Measurements from ENCODE around the gene PRSS23. TPM values are rescaled to one million over a fixed set of nuclear protein-coding genes. Genes with fewer than 3 reads are reported as not detected.

Gene PRSS23
- total RNA-seq, 1 donor from 2014 or later, result 38.5 TPM

- H3K4me3 ChIP-seq (ENCODE audit: low read depth, low read length), result no peak overlapping the region
- TF ChIP-seq CTCF (IDR thresholded peaks at IDR 0.05; ENCODE audit: insufficient read depth, low read length, poor library complexity, severe bottlenecking), result no peak
- no peak for DNase-seq (ENCODE audit: low read depth)
- H3K36me3 ChIP-seq (ENCODE audit: control insufficient read depth, insufficient read depth, low read length), result no peaks in the 10 kb centered on the region
- H3K27me3 ChIP-seq (ENCODE audit: control insufficient read depth, insufficient read depth, low read length), result no peaks in the 10 kb centered on the region
These were observed 14.8 kb upstream of the PRSS23 start for GRCh38 chr11:86785576-86785975.

DNA sequence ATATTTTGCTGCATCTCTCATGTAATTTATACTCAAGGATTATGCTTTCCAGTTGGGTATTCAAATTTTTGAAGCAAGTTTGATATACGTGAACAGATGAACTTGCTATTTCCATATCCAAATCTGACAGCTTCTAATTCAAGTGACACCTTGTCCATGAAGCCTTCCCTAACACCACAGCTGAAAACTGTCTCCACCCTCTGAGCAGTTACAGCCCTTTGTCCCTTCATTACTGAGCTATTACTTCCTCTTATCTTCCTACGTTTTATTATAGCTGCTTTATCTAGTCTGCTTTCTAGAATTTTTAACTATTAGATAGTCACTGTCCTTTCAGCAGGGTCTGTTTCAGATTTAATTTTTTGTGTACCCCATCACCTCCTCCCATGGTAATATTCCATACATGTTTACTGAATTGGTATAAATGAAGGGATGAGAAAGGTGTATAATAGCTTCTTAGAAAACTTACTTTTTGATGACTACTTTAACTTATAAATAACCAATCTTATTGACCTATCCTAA is 13.3 kb upstream of the PRSS23 start:
- Histone ChIP-seq H3K27me3 (ENCODE audit: control insufficient read depth, insufficient read depth, low read length) (no peaks in the 10 kb centered on the region), H3K4me3 (ENCODE audit: low read depth, low read length) (no peak overlapping the region), H3K36me3 (ENCODE audit: control insufficient read depth, insufficient read depth, low read length) (no peaks in the 10 kb centered on the region)
- no peak for TF ChIP-seq CTCF (IDR thresholded peaks at IDR 0.05; ENCODE audit: insufficient read depth, low read length, poor library complexity, severe bottlenecking)
- DNase-seq (ENCODE audit: low read depth), result no peak

DNA sequence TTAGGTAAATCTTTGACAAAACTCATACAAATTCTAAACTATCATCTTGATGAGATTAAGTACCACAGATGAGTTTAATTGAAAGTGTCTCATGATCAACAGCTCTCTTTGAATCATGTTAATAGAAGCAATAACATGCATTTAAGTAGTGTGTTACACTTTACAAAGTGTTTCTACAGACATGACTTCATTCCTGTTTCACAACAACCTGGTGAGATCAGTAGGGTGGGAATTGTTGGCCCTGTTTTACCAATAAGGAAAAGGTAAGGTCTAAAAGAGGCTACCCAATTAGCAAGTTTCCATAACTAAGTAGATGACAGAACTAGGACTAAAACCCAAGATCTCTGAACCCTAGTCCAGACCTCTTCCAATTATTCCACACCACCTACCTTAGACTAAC is 12.7 kb upstream of the PRSS23 start:
- no peak overlapping the region for H3K4me3 ChIP-seq (ENCODE audit: low read depth, low read length)
- H3K27me3 ChIP-seq (ENCODE audit: control insufficient read depth, insufficient read depth, low read length), result no peaks in the 10 kb centered on the region
- DNase-seq (ENCODE audit: low read depth), result no peak
- TF ChIP-seq CTCF (IDR thresholded peaks at IDR 0.05; ENCODE audit: insufficient read depth, low read length, poor library complexity, severe bottlenecking), result no peak
- H3K36me3 ChIP-seq (ENCODE audit: control insufficient read depth, insufficient read depth, low read length), result no peaks in the 10 kb centered on the region

DNA sequence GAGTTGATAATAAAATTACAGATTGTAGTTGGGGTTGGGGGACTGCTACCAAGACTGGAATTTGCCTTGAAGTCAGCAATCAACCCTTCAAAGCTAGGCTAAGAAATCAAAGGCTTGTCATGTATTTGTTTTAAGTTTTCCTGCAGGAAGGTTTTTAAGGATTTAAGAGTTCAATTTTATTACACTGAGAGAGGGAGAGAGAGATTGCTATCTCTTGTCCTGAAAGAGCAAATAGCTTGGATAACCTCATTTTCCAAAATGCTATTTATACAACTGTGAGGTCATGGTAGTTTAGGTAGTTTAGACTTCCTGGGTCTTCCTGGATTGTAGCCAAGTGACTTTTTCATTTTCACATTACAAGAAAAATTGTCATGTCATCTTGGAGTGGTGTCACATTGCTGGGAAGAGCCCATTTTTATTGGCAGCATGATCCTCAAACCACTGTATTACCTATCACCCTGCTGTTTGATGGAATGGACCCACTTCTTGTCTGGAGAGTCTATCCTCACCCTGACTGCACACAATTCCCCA is 10.1 kb upstream of the PRSS23 start:
- no peak for DNase-seq (ENCODE audit: low read depth)
- Histone ChIP-seq H3K4me3 (ENCODE audit: low read depth, low read length) (no peak overlapping the region), H3K27me3 (ENCODE audit: control insufficient read depth, insufficient read depth, low read length) (no peaks in the 10 kb centered on the region), H3K36me3 (ENCODE audit: control insufficient read depth, insufficient read depth, low read length) (no peaks in the 10 kb centered on the region)
- no peak for TF ChIP-seq CTCF (IDR thresholded peaks at IDR 0.05; ENCODE audit: insufficient read depth, low read length, poor library complexity, severe bottlenecking)

DNA sequence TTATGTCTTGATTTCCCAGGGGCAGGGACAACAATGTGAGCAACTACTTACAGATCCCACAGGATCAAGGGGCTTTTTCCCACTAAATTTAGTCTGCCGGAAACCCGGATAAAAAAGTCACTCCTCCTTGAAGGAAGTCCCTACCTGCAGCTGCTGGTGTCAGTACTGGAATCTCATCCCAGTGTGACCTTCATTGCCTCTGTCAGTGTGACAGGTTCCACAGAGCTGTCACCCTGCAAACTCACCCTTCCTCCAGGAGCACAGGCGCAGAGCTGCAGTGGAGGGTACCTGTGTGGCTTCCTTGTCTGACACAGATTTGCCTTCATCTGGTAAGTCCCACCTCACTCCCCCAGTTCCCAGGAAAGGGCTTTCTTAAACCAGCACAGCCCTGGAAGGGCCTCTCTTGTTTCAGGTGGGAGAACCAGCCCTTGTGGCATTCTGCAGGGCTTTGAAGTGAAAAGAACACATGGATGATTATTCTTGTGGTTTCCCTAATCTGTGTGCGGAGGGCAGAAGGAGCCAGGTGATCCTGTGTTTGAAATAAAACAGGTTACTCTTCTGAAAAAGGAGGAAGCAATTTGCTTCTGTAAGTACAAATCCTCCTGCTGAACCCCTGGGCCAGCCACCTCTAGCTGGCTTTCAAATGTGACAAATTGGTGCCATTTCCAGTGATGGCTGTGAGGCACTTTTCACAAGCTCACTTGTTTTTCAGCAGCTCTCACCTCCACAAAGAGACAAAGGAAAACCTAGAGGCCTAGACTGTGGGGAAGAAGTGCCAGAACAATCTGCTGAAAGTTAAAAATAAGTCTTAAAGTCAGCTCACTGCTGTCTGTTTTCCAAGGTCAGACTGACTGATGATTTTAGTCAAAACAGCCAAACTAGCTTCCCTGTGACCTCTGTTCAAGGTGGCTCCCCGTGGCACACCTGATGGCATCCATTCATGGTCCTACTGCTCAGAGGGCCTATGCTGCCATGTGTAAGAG is 9.2 kb upstream of the PRSS23 start:
- Histone ChIP-seq H3K27me3 (ENCODE audit: control insufficient read depth, insufficient read depth, low read length) (no peaks in the 10 kb centered on the region), H3K4me3 (ENCODE audit: low read depth, low read length) (no peak overlapping the region), H3K36me3 (ENCODE audit: control insufficient read depth, insufficient read depth, low read length) (no peaks in the 10 kb centered on the region)
- no peak for TF ChIP-seq CTCF (IDR thresholded peaks at IDR 0.05; ENCODE audit: insufficient read depth, low read length, poor library complexity, severe bottlenecking)
- no peak for DNase-seq (ENCODE audit: low read depth)

Measured in kidney epithelial cell (primary cell).